HL-60 (cell line): ENCODE data around the gene NOS1AP.

Source experiments
- DNase-seq, 2 experiments: peaks; one replicate each; pipeline ENCODE4 v3.0.0-alpha.2; 2010 to 2020; ENCODE audit warnings: low read depth in 1 of 2, low spot score in 1 of 2
- H3K27ac ChIP-seq: fragments of 250-450 bp; sonication (Bioruptor Pico); replicated peaks from 2 replicates; pipeline ENCODE4 v1.5.1; 2020; ENCODE audit warnings: mild to moderate bottlenecking, moderate library complexity
- H3K27me3 ChIP-seq: fragments of 250-450 bp; sonication (Bioruptor Pico); 2 replicates; pipeline ENCODE4 v1.5.1; 2021; ENCODE audit warnings: mild to moderate bottlenecking, moderate library complexity; ENCODE audit not compliant: insufficient read depth, poor library complexity, severe bottlenecking
- H3K4me3 ChIP-seq: replicated peaks from 2 replicates; pipeline ENCODE4 v1.5.1; 2011; ENCODE audit warnings: mild to moderate bottlenecking, control low read depth, low read length; ENCODE audit not compliant: insufficient read depth
- CTCF ChIP-seq: IDR thresholded peaks from one replicate; pipeline ENCODE4 v1.5.1; 2011; ENCODE audit warnings: low read length, control low read depth, inconsistent platforms; ENCODE audit not compliant: insufficient read depth
- GABPA ChIP-seq: IDR thresholded peaks from 2 replicates; pipeline ENCODE4 v1.6.1; 2012; ENCODE audit warnings: low read depth
- POLR2AphosphoS5 ChIP-seq: IDR thresholded peaks from 2 replicates; pipeline ENCODE4 v1.6.1; 2012; ENCODE audit warnings: low read depth
- SPI1 ChIP-seq: IDR thresholded peaks from 2 replicates; pipeline ENCODE4 v1.6.1; 2012; ENCODE audit warnings: low read depth, mild to moderate bottlenecking, borderline replicate concordance
- TF ChIP-seq, protein P1 (sequence below): IDR thresholded peaks from 2 replicates; pipeline ENCODE4 v1.6.1; 2012; ENCODE audit warnings: low read depth; ENCODE audit not compliant: insufficient replicate concordance

Gene NOS1AP

DNA sequence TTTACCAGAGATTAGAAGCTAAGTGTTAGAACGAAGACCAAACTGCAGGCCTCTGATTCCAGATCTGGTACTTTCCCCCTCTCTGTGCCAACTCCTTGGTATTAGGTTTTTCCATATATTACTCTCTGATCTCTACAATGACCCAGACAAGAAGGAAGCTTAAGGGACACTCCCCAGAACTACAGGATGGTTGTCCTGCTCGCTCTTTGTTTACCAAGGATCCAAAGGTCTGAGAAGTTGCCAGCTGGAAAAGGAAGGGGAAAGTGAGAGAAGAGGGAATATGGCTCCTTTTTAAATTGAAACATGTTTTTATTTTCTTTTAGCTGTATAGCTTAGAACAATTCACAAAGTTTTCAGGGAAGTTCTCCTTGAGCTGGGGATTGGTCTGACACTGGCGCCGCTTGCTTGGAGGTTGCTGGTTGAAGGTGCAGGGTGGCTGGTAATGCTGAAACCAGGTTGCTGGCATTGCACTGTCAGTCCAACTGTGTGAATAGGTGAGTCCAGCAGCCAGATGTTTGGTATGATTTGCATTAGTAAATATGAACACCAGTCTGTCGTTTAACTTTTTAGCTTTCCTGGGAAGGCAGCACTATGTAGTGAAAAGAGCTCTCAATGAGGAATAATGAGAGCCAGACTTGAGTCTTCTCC, 89.3 kb downstream of the NOS1AP start:
- H3K27me3 ChIP-seq: no peaks in the 10 kb centered on the region
- no peak for DNase-seq
- TF ChIP-seq POLR2AphosphoS5 (no peak), SPI1 (no peak), CTCF (no peak), GABPA (no peak)
- TF ChIP-seq, protein P1, sequence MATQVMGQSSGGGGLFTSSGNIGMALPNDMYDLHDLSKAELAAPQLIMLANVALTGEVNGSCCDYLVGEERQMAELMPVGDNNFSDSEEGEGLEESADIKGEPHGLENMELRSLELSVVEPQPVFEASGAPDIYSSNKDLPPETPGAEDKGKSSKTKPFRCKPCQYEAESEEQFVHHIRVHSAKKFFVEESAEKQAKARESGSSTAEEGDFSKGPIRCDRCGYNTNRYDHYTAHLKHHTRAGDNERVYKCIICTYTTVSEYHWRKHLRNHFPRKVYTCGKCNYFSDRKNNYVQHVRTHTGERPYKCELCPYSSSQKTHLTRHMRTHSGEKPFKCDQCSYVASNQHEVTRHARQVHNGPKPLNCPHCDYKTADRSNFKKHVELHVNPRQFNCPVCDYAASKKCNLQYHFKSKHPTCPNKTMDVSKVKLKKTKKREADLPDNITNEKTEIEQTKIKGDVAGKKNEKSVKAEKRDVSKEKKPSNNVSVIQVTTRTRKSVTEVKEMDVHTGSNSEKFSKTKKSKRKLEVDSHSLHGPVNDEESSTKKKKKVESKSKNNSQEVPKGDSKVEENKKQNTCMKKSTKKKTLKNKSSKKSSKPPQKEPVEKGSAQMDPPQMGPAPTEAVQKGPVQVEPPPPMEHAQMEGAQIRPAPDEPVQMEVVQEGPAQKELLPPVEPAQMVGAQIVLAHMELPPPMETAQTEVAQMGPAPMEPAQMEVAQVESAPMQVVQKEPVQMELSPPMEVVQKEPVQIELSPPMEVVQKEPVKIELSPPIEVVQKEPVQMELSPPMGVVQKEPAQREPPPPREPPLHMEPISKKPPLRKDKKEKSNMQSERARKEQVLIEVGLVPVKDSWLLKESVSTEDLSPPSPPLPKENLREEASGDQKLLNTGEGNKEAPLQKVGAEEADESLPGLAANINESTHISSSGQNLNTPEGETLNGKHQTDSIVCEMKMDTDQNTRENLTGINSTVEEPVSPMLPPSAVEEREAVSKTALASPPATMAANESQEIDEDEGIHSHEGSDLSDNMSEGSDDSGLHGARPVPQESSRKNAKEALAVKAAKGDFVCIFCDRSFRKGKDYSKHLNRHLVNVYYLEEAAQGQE: no peak

GRCh38 chr1:162159515-162159914, 90.0 kb downstream of the NOS1AP start:
- no peaks in the 10 kb centered on the region for H3K27me3 ChIP-seq
- no peak overlapping the region for H3K27ac ChIP-seq
- TF ChIP-seq SPI1: no peak
- TF ChIP-seq CTCF: no peak
- TF ChIP-seq, protein P1: no peak
- no peak for TF ChIP-seq GABPA
- TF ChIP-seq POLR2AphosphoS5: no peak
- DNase-seq: no peak
- H3K4me3 ChIP-seq: no peak overlapping the region

More for the DNA sequence above, 89.3 kb downstream of the NOS1AP start:
- no peak overlapping the region for H3K4me3 ChIP-seq
- H3K27ac ChIP-seq: no peak overlapping the region

DNA sequence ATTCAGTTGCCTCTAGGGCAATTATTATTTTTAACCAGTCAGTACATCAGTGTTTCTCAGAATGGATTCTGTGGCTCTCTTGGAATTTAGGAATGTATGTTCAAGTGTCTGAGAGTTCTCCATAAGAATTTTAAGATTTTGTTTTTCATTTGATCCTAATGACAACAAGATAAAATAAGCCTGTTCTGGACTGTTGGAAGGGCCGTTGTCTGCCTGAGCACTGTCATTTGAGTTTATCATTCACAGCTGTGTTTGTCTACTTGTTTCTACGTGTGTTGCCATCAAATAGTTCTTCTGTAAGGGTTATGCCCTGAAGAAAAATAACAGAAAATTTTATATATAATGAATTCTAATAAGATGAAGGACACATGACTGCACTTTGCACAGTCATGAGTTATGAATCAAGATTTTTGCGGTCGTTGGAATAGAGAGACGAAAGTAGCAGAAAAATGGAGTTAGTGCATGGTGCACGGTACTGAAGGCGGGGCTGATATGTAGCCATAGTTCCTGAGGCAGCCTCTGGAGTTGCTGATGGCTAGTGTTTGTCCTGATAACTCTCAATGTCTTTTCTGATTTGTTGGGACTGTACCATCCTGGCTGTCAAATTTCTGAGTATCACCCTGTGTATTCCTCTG, 92.5 kb downstream of the NOS1AP start:
- no peak for DNase-seq
- no peaks in the 10 kb centered on the region for H3K27me3 ChIP-seq
- H3K4me3 ChIP-seq: no peak overlapping the region
- H3K27ac ChIP-seq: no peak overlapping the region
- TF ChIP-seq CTCF (no peak), GABPA (no peak), SPI1 (no peak)
